Measurements from ENCODE around the gene ACSS1.

Gene ACSS1

GRCh38 chr20:25006431-25007167, 51.3 kb downstream of the ACSS1 start:
- TF ChIP-seq POLR2AphosphoS5 (IDR thresholded peaks at IDR 0.05; ENCODE audit: low read depth) (no peak), SPI1 (IDR thresholded peaks at IDR 0.05; ENCODE audit: borderline replicate concordance, low read depth) (no peak), CTCF (IDR thresholded peaks at IDR 0.05; ENCODE audit: insufficient read depth, low read length) (no peak), GABPA (IDR thresholded peaks at IDR 0.05; ENCODE audit: low read depth) (no peak)
- TF ChIP-seq, protein P1, sequence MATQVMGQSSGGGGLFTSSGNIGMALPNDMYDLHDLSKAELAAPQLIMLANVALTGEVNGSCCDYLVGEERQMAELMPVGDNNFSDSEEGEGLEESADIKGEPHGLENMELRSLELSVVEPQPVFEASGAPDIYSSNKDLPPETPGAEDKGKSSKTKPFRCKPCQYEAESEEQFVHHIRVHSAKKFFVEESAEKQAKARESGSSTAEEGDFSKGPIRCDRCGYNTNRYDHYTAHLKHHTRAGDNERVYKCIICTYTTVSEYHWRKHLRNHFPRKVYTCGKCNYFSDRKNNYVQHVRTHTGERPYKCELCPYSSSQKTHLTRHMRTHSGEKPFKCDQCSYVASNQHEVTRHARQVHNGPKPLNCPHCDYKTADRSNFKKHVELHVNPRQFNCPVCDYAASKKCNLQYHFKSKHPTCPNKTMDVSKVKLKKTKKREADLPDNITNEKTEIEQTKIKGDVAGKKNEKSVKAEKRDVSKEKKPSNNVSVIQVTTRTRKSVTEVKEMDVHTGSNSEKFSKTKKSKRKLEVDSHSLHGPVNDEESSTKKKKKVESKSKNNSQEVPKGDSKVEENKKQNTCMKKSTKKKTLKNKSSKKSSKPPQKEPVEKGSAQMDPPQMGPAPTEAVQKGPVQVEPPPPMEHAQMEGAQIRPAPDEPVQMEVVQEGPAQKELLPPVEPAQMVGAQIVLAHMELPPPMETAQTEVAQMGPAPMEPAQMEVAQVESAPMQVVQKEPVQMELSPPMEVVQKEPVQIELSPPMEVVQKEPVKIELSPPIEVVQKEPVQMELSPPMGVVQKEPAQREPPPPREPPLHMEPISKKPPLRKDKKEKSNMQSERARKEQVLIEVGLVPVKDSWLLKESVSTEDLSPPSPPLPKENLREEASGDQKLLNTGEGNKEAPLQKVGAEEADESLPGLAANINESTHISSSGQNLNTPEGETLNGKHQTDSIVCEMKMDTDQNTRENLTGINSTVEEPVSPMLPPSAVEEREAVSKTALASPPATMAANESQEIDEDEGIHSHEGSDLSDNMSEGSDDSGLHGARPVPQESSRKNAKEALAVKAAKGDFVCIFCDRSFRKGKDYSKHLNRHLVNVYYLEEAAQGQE (IDR thresholded peaks at IDR 0.05; ENCODE audit: insufficient replicate concordance, low read depth): no peak

DNA sequence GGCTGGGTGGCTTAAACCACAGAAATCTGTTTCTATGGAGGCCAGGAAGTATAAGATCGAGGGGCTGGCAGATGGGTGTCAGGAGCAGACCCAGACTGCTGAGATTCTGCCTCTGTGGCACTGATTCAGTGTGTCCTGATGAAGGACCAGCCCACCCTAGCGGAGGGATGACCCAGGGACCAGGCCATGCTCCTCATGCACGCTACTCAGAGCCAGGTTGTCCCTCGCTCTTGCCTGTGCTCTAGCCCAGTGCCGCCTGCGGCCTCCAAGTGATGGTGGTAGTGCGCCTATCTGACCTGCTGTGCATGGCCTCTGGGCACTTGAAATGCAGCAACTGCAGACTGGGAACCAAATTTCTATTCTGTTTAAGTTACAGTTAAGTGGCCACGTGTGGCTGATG, 52.3 kb downstream of the ACSS1 start:
- Histone ChIP-seq H3K27me3 (ENCODE audit: insufficient read depth, poor library complexity, severe bottlenecking) (no peaks in the 10 kb centered on the region), H3K27ac (replicated peaks) (no peak overlapping the region), H3K4me3 (replicated peaks; ENCODE audit: insufficient read depth, low read length) (no peak overlapping the region)
- no peak for DNase-seq (ENCODE audit: low read depth in 1 of 2, low spot score in 1 of 2)
- no peak for TF ChIP-seq GABPA (IDR thresholded peaks at IDR 0.05; ENCODE audit: low read depth)
- no peak for TF ChIP-seq POLR2AphosphoS5 (IDR thresholded peaks at IDR 0.05; ENCODE audit: low read depth)
- TF ChIP-seq, protein P1 (IDR thresholded peaks at IDR 0.05; ENCODE audit: insufficient replicate concordance, low read depth): no peak
- no peak for TF ChIP-seq SPI1 (IDR thresholded peaks at IDR 0.05; ENCODE audit: borderline replicate concordance, low read depth)
- TF ChIP-seq CTCF (IDR thresholded peaks at IDR 0.05; ENCODE audit: insufficient read depth, low read length): no peak

More at GRCh38 chr20:25006431-25007167, 51.3 kb downstream of the ACSS1 start:
- H3K27ac ChIP-seq (replicated peaks): no peak overlapping the region
- DNase-seq (ENCODE audit: low read depth in 1 of 2, low spot score in 1 of 2): no peak
- no peak overlapping the region for H3K4me3 ChIP-seq (replicated peaks; ENCODE audit: insufficient read depth, low read length)
- H3K27me3 ChIP-seq (ENCODE audit: insufficient read depth, poor library complexity, severe bottlenecking): no peaks in the 10 kb centered on the region

GRCh38 chr20:25005220-25005619, 52.7 kb downstream of the ACSS1 start:
- H3K4me3 ChIP-seq (replicated peaks; ENCODE audit: insufficient read depth, low read length): no peak overlapping the region
- TF ChIP-seq POLR2AphosphoS5 (IDR thresholded peaks at IDR 0.05; ENCODE audit: low read depth) (no peak), CTCF (IDR thresholded peaks at IDR 0.05; ENCODE audit: insufficient read depth, low read length) (no peak), GABPA (IDR thresholded peaks at IDR 0.05; ENCODE audit: low read depth) (no peak), SPI1 (IDR thresholded peaks at IDR 0.05; ENCODE audit: borderline replicate concordance, low read depth) (no peak)
- TF ChIP-seq, protein P1 (IDR thresholded peaks at IDR 0.05; ENCODE audit: insufficient replicate concordance, low read depth): no peak
- no peaks in the 10 kb centered on the region for H3K27me3 ChIP-seq (ENCODE audit: insufficient read depth, poor library complexity, severe bottlenecking)
- no peak overlapping the region for H3K27ac ChIP-seq (replicated peaks)
- DNase-seq (ENCODE audit: low read depth in 1 of 2, low spot score in 1 of 2): no peak
